Keratinocyte (primary cell): ENCODE data around the gene C20orf173. TPM values are rescaled to one million over a fixed set of nuclear protein-coding genes. Genes with fewer than 3 reads are reported as not detected.

Experiments used
- DNase-seq: peaks from one replicate; pipeline ENCODE4 v3.0.0-alpha.2; 2011; ENCODE audit warnings: low read depth, missing footprints, low spot score
- FAIRE-seq: peaks from 2 replicates; lab custom pipeline; 2011; peaks lifted over from hg19 to GRCh38; lab: Jason Lieb, UNC
- H2AFZ ChIP-seq: 2 replicates; pipeline ENCODE4 v1.6.0; 2012; ENCODE audit warnings: low read length, control low read depth, inconsistent platforms; ENCODE audit not compliant: control insufficient read depth
- H3K27ac ChIP-seq: 2 replicates; pipeline ENCODE4 v1.5.1; 2011; ENCODE audit warnings: low read length; ENCODE audit not compliant: control insufficient read depth, insufficient read depth
- H3K27me3 ChIP-seq: 3 replicates; pipeline ENCODE4 v1.6.0; 2011; ENCODE audit warnings: low read length; ENCODE audit not compliant: control insufficient read depth, insufficient read depth; ENCODE audit errors: extremely low read depth
- H3K36me3 ChIP-seq, 2 experiments: 2 replicates in 1 of 2; 3 replicates in 1 of 2; pipeline ENCODE4 v1.5.1; 2011; ENCODE audit warnings: low read length in 2 of 2, mild to moderate bottlenecking in 1 of 2; ENCODE audit not compliant: control insufficient read depth in 2 of 2, insufficient read depth in 2 of 2; ENCODE audit errors: extremely low read depth in 1 of 2
- H3K4me1 ChIP-seq: 3 replicates; pipeline ENCODE4 v1.5.1; 2011; ENCODE audit warnings: low read length; ENCODE audit not compliant: control insufficient read depth, insufficient read depth; ENCODE audit errors: extremely low read depth
- H3K4me2 ChIP-seq: 3 replicates; pipeline ENCODE4 v1.6.0; 2011; ENCODE audit warnings: low read depth, low read length; ENCODE audit not compliant: control insufficient read depth, insufficient read depth; ENCODE audit errors: extremely low read depth
- H3K4me3 ChIP-seq, 3 experiments: fragments of 200-600 bp in 1 of 3; sonication (generic) in 1 of 3; 2 replicates in 2 of 3; 3 replicates in 1 of 3; pipeline ENCODE4 v1.5.1; 2011 to 2016; ENCODE audit warnings: low read length in 3 of 3, mild to moderate bottlenecking in 3 of 3, control low read depth in 2 of 3, inconsistent platforms in 1 of 3, low read depth in 1 of 3, mixed read lengths in 1 of 3, mixed run types in 1 of 3, moderate library complexity in 1 of 3; ENCODE audit not compliant: control insufficient read depth in 2 of 3, insufficient read depth in 2 of 3; ENCODE audit errors: extremely low read depth in 1 of 3
- H3K79me2 ChIP-seq: 2 replicates; pipeline ENCODE4 v1.6.0; 2012; ENCODE audit warnings: low read length; ENCODE audit not compliant: control insufficient read depth, insufficient read depth
- H3K9ac ChIP-seq: 3 replicates; pipeline ENCODE4 v1.6.0; 2011; ENCODE audit warnings: low read length; ENCODE audit not compliant: control insufficient read depth, insufficient read depth; ENCODE audit errors: extremely low read depth
- H3K9me1 ChIP-seq: 3 replicates; pipeline ENCODE4 v1.6.0; 2011; ENCODE audit warnings: low read length; ENCODE audit not compliant: control insufficient read depth, insufficient read depth; ENCODE audit errors: extremely low read depth
- H3K9me3 ChIP-seq: 2 replicates; pipeline ENCODE4 v1.5.1; 2012; ENCODE audit warnings: low read depth, low read length; ENCODE audit not compliant: control insufficient read depth
- H4K20me1 ChIP-seq: 3 replicates; pipeline ENCODE4 v1.6.0; 2011; ENCODE audit warnings: low read length; ENCODE audit not compliant: control insufficient read depth, insufficient read depth; ENCODE audit errors: extremely low read depth
- CTCF ChIP-seq, 3 experiments: IDR thresholded peaks in 1 of 3; conservative IDR thresholded peaks in 1 of 3; optimal IDR thresholded peaks in 1 of 3; 2 replicates in 2 of 3; 3 replicates in 1 of 3; pipeline versions ENCODE3 to v1.5.1; 2011; ENCODE audit warnings: low read length in 3 of 3, mild to moderate bottlenecking in 3 of 3, moderate library complexity in 2 of 3, control low read depth in 1 of 3, inconsistent platforms in 1 of 3; ENCODE audit not compliant: insufficient read depth in 2 of 3; ENCODE audit errors: extremely low read depth in 1 of 3
- EZH2 ChIP-seq: IDR thresholded peaks from one replicate; pipeline ENCODE4 v1.6.1; 2012; ENCODE audit warnings: inconsistent platforms, mild to moderate bottlenecking, low read length, moderate library complexity
- dilution Hi-C: fragments of 300-500 bp; cut with MboI; formaldehyde crosslinking; loops from one replicate; pipeline ENCODE4 v1.7.0; 2020; ENCODE audit warnings: low sequenced_read_pairs; ENCODE audit not compliant: extremely low pct_ligation_motif_present
- polyA plus RNA-seq, 5 experiments: library from polyadenylated mRNA; depleted of rRNA in 3 of 5; stranded (reverse) in 3 of 5; stranded (forward) in 1 of 5; unstranded in 1 of 5; fragments of >200 nt; gene quantifications; 1 replicate in 1 of 5; 2 replicates in 3 of 5; 3 replicates in 1 of 5; pipeline versions ENCODE4 v1.2.1 to v1.2.3, GENCODE V29; 2011 to 2012; ENCODE audit warnings: missing spikeins in 2 of 5, low read depth in 1 of 5, low replicate concordance in 1 of 5

Gene C20orf173
- polyA plus RNA-seq, 1 donor (not counting 4 experiments of a cell fraction or from before 2014, with no cell fraction given) = not detected

DNA sequence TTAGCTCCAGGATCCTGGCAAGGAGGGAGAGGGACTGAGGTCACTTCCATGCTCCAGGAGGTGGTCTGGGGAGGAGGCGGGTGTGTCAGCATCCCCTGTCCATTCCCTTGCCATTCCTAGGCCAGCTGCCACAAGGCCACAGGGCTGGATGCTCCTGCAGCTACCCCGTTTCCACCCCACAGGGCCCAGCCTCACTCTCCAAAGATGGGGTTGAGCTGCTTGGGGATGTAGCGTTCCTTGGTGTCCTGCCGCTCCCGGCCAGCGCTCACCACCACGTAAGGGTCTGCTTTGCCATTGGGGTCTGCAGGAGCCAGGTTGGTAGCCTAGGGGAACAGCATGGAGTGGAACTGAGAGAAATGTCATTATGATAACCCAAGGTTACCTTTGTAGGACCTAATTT lies 35.5 kb upstream of the C20orf173 start:
- Histone ChIP-seq H3K4me2 (no peak overlapping the region), H3K4me3 (no peak overlapping the region), H3K27ac (no peak overlapping the region), H4K20me1 (no peaks in the 10 kb centered on the region), H3K79me2 (no peaks in the 10 kb centered on the region), H3K9ac (no peak overlapping the region), H3K9me1 (no peaks in the 10 kb centered on the region), H3K36me3 (no peaks in the 10 kb centered on the region), H2AFZ (no peak overlapping the region), H3K4me1 (no peaks in the 10 kb centered on the region), H3K27me3 (peaks cover 4% of the 10 kb centered on the region), H3K9me3 (no peaks in the 10 kb centered on the region)
- TF ChIP-seq CTCF (optimal IDR thresholded peaks at IDR 0.05 in 1 of 3, IDR thresholded peaks at IDR 0.05 in 1 of 3, conservative IDR thresholded peaks at IDR 0.05 in 1 of 3; ENCODE audit: extremely low read depth in 1 of 3, insufficient read depth in 2 of 3, low read length in 3 of 3) (no peak), EZH2 (no peak)
- dilution Hi-C loops = no loop called here
- FAIRE-seq (no peak), DNase-seq (no peak)

DNA sequence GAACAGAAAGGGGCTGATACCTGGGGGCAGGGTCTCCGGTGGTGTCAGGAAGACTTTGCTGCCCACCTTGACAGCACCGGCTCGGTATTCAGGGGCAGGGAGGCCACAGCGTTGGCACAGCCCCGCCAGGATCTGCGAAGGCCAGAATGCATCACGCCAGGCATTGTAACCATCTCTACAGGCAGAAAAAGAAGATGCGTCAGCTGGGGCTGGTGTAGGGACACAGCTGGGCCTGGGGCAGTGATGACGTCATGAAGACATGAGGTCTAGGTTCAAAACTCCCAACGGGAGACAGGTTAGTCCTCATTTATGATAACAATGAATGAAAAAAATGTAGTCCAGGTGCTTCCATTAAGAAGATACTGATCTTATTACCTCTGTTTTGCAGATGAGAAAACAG lies 34.4 kb upstream of the C20orf173 start:
- Histone ChIP-seq H3K9me1 (no peaks in the 10 kb centered on the region), H2AFZ (no peak overlapping the region), H3K9me3 (no peaks in the 10 kb centered on the region), H3K27me3 (peaks cover 4% of the 10 kb centered on the region), H3K4me2 (no peak overlapping the region), H3K79me2 (no peaks in the 10 kb centered on the region), H3K36me3 (peaks cover 0 to 1% of the 10 kb centered on the region in 2 experiments), H4K20me1 (no peaks in the 10 kb centered on the region), H3K4me1 (no peaks in the 10 kb centered on the region), H3K27ac (no peak overlapping the region), H3K4me3 (no peak overlapping the region), H3K9ac (no peak overlapping the region)
- TF ChIP-seq EZH2 (no peak), CTCF (optimal IDR thresholded peaks at IDR 0.05 in 1 of 3, IDR thresholded peaks at IDR 0.05 in 1 of 3, conservative IDR thresholded peaks at IDR 0.05 in 1 of 3; ENCODE audit: extremely low read depth in 1 of 3, insufficient read depth in 2 of 3, low read length in 3 of 3) (no peak)
- FAIRE-seq = no peak
- dilution Hi-C loops = no loop called here
- no peak for DNase-seq
